ENCODE measurements around the gene OOSP4B.

GRCh38 chr11:59992425-59992824 lies 24.6 kb upstream of the OOSP4B start:
- TF ChIP-seq CTCF (IDR thresholded peaks at IDR 0.05 in 8 of 11, conservative IDR thresholded peaks at IDR 0.05 in 3 of 11) (no peak), POLR2A (IDR thresholded peaks at IDR 0.05) (no peak)
